BJ (cell line): ENCODE data around the gene SIRT1. TPM values are rescaled to one million over a fixed set of nuclear protein-coding genes. Genes with fewer than 3 reads are reported as not detected.
A peak's percentile ranks its signal among the peaks of the same experiment; 100 is the strongest.

Experiments
- CTCF ChIA-PET: fragments of 350-600 bp; formaldehyde crosslinking; extraction: SDS; loops from one replicate; lab custom pipeline; 2021; ENCODE audit warnings: antibody characterized with exemption, inconsistent platforms; lab: Yijun Ruan, JAX
- POLR2A ChIA-PET: fragments of 300-600 bp; sonication (Branson Sonifier 250); formaldehyde crosslinking; extraction: SDS; loops from one replicate; lab custom pipeline; 2021; ENCODE audit warnings: antibody characterized with exemption; lab: Charles Lee
- DNase-seq: peaks from one replicate; pipeline ENCODE4 v3.0.0-alpha.2; 2011; ENCODE audit warnings: low read depth
- H3K27me3 ChIP-seq: 2 replicates; pipeline ENCODE4 v1.6.0; 2011; ENCODE audit warnings: low read length; ENCODE audit not compliant: control insufficient read depth, insufficient read depth
- H3K36me3 ChIP-seq: 2 replicates; pipeline ENCODE4 v1.5.1; 2011; ENCODE audit warnings: low read length; ENCODE audit not compliant: control insufficient read depth, insufficient read depth
- H3K4me3 ChIP-seq: 2 replicates; pipeline ENCODE4 v1.5.1; 2011; ENCODE audit warnings: low read depth, mild to moderate bottlenecking, control low read depth, low read length
- polyA plus RNA-seq: library from polyadenylated mRNA; depleted of rRNA; stranded (reverse); fragments of >200 nt; gene quantifications from 2 replicates; pipeline ENCODE4 v1.2.3, GENCODE V29; 2011
- TF ChIP-seq, protein P1 (sequence below): IDR thresholded peaks from 2 replicates; pipeline ENCODE4 v1.5.1; 2011; ENCODE audit warnings: low read depth, mild to moderate bottlenecking, control low read depth, inconsistent platforms, low read length, moderate library complexity; ENCODE audit not compliant: insufficient read depth

Gene SIRT1
- polyA plus RNA-seq, 1 experiment: 4.8 TPM

- POLR2A ChIA-PET: no interaction called here
- Histone ChIP-seq H3K27me3 (no peaks in the 10 kb centered on the region), H3K4me3 (peak overlapping the region; percentile 56), H3K36me3 (no peaks in the 10 kb centered on the region)
- CTCF ChIA-PET: interaction anchor here (1.5 kb wide), 1 partner anchor 307 kb away, joined by 3 read pairs; no protein-coding TSS in a partner anchor
- peak; percentile 72 for DNase-seq
- TF ChIP-seq, protein P1, sequence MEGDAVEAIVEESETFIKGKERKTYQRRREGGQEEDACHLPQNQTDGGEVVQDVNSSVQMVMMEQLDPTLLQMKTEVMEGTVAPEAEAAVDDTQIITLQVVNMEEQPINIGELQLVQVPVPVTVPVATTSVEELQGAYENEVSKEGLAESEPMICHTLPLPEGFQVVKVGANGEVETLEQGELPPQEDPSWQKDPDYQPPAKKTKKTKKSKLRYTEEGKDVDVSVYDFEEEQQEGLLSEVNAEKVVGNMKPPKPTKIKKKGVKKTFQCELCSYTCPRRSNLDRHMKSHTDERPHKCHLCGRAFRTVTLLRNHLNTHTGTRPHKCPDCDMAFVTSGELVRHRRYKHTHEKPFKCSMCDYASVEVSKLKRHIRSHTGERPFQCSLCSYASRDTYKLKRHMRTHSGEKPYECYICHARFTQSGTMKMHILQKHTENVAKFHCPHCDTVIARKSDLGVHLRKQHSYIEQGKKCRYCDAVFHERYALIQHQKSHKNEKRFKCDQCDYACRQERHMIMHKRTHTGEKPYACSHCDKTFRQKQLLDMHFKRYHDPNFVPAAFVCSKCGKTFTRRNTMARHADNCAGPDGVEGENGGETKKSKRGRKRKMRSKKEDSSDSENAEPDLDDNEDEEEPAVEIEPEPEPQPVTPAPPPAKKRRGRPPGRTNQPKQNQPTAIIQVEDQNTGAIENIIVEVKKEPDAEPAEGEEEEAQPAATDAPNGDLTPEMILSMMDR: no peak
These were observed 35.0 kb upstream of the SIRT1 start for GRCh38 chr10:67849331-67850011.

GRCh38 chr10:67851186-67851585 lies 33.3 kb upstream of the SIRT1 start:
- TF ChIP-seq, protein P1: no peak
- Histone ChIP-seq H3K36me3 (no peaks in the 10 kb centered on the region), H3K27me3 (no peaks in the 10 kb centered on the region), H3K4me3 (no peak overlapping the region)
- ChIA-PET CTCF (interaction anchor here (0.6 to 0.9 kb wide), 2 partner anchors 31 to 364 kb away, joined by 3 read pairs; no protein-coding TSS in a partner anchor), POLR2A (no interaction called here)
- no peak for DNase-seq

- CTCF ChIA-PET: no interaction called here
- POLR2A ChIA-PET: no interaction called here
These were observed 31.7 kb upstream of the SIRT1 start for GRCh38 chr10:67852761-67853160.

GRCh38 chr10:67853512-67853911 lies 30.9 kb upstream of the SIRT1 start:
- POLR2A ChIA-PET: no interaction called here
- Histone ChIP-seq H3K4me3 (no peak overlapping the region), H3K36me3 (no peaks in the 10 kb centered on the region), H3K27me3 (no peaks in the 10 kb centered on the region)
- TF ChIP-seq, protein P1: no peak
- CTCF ChIA-PET: interaction anchor here (1.0 kb wide), 1 partner anchor 449 kb away, joined by 3 read pairs; no protein-coding TSS in a partner anchor
- DNase-seq: no peak

More at GRCh38 chr10:67852761-67853160, 31.7 kb upstream of the SIRT1 start:
- DNase-seq: no peak
- no peak overlapping the region for H3K4me3 ChIP-seq
- TF ChIP-seq, protein P1: no peak
- no peaks in the 10 kb centered on the region for H3K36me3 ChIP-seq
- H3K27me3 ChIP-seq: no peaks in the 10 kb centered on the region

GRCh38 chr10:67858971-67859370 lies 25.5 kb upstream of the SIRT1 start:
- DNase-seq: no peak
- Histone ChIP-seq H3K27me3 (no peaks in the 10 kb centered on the region), H3K4me3 (no peak overlapping the region), H3K36me3 (no peaks in the 10 kb centered on the region)
- TF ChIP-seq, protein P1: no peak
- ChIA-PET CTCF (interaction anchor here (0.7 kb wide), 2 partner anchors 216 to 343 kb away, joined by 3 read pairs; partner anchors contain the start of gene HERC4), POLR2A (no interaction called here)
